Karpas-422 (cell line): ENCODE measurements around the gene COL4A5. TPM values are rescaled to one million over a fixed set of nuclear protein-coding genes. Genes with fewer than 3 reads are reported as not detected.
"Not testable (repeated sequence)": the region's sequence is repeated elsewhere in the genome, so short reads cannot be mapped to it uniquely, and the experiment has no call there.

Source experiments
- DNase-seq: peaks from one replicate; pipeline ENCODE4 v3.0.0-alpha.2; 2015
- H2AFZ ChIP-seq: fragments of 200-600 bp; sonication (generic); 2 replicates; pipeline ENCODE4 v1.6.1; 2014; ENCODE audit warnings: antibody characterized with exemption, low read length, mixed read lengths
- H3K27ac ChIP-seq: fragments of 200-600 bp; sonication (generic); 2 replicates; pipeline ENCODE4 v1.5.1; 2014; ENCODE audit warnings: mild to moderate bottlenecking, low read length, moderate library complexity
- H3K27me3 ChIP-seq: fragments of 200-600 bp; sonication (generic); 2 replicates; pipeline ENCODE4 v1.6.1; 2014; ENCODE audit warnings: low read length, mixed read lengths
- H3K36me3 ChIP-seq: fragments of 200-600 bp; sonication (generic); 2 replicates; pipeline ENCODE4 v1.6.1; 2014; ENCODE audit warnings: low read length, mixed read lengths; ENCODE audit not compliant: insufficient read depth
- H3K4me1 ChIP-seq: fragments of 200-600 bp; sonication (generic); 2 replicates; pipeline ENCODE4 v1.6.1; 2014; ENCODE audit warnings: mild to moderate bottlenecking, low read length, mixed read lengths
- H3K4me2 ChIP-seq: fragments of 200-600 bp; sonication (generic); 2 replicates; pipeline ENCODE4 v1.6.1; 2014; ENCODE audit warnings: low read length, low read depth, mild to moderate bottlenecking; ENCODE audit not compliant: poor library complexity, severe bottlenecking
- H3K4me3 ChIP-seq: fragments of 200-600 bp; sonication (generic); 2 replicates; pipeline ENCODE4 v1.5.1; 2014; ENCODE audit warnings: mild to moderate bottlenecking, antibody characterized with exemption, low read length, mixed read lengths
- H3K79me2 ChIP-seq: fragments of 200-600 bp; sonication (generic); 2 replicates; pipeline ENCODE4 v1.6.1; 2014; ENCODE audit warnings: mild to moderate bottlenecking, low read length, mixed read lengths
- H3K9ac ChIP-seq: fragments of 200-600 bp; sonication (generic); 2 replicates; pipeline ENCODE4 v1.6.0; 2014; ENCODE audit warnings: low read length
- H3K9me2 ChIP-seq: fragments of 200-600 bp; sonication (generic), shearing (Covaris generic); replicated peaks from 2 replicates; pipeline ENCODE4 v1.6.0; 2014; ENCODE audit warnings: mild to moderate bottlenecking, low read length, moderate library complexity; ENCODE audit not compliant: insufficient read depth
- H3K9me3 ChIP-seq: fragments of 300-700, 200-600 bp; sonication (generic); 2 replicates; pipeline ENCODE4 v1.6.1; 2014; ENCODE audit warnings: low read length, mixed read lengths
- H4K20me1 ChIP-seq: fragments of 200-600 bp; sonication (generic); 2 replicates; pipeline ENCODE4 v1.6.1; 2014; ENCODE audit warnings: mild to moderate bottlenecking, antibody characterized with exemption, low read length, low read depth; ENCODE audit not compliant: insufficient read depth
- total RNA-seq: library from RNA; depleted of rRNA; stranded (reverse); fragments of >200 nt; shearing (Covaris generic); gene quantifications from 2 replicates; pipeline ENCODE4 v1.2.3, GENCODE V29; 2014; ENCODE audit warnings: low replicate concordance

Gene COL4A5
- total RNA-seq, 1 experiment from 2014 or later, result not detected

DNA sequence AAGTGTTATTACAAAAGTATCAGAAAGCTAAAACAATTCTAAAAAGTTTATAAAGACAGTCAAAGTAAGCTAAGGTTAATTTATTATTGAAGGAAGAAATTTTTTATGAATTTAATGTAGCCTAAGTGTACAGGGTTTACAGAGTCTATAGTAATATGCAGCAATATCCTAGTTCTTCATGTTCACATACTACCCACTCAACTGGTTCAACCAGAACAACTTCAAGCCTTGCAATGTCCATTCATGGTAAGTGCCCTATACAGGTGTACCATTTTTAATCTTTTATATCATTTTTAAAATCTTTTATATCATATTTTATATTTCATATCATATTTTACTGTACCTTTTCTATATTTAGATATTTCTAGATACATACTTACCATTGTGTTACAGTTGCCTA, 34.3 kb downstream of the COL4A5 start:
- Histone ChIP-seq H2AFZ (no peak overlapping the region), H4K20me1 (no peaks in the 10 kb centered on the region), H3K4me3 (no peak overlapping the region), H3K36me3 (no peaks in the 10 kb centered on the region), H3K27ac (no peak overlapping the region), H3K9me2 (no peaks in the 10 kb centered on the region), H3K79me2 (no peaks in the 10 kb centered on the region), H3K4me2 (no peak overlapping the region), H3K9me3 (no peaks in the 10 kb centered on the region), H3K27me3 (no peaks in the 10 kb centered on the region), H3K4me1 (no peaks in the 10 kb centered on the region), H3K9ac (no peak overlapping the region)
- DNase-seq, result no peak

- H3K9me2 ChIP-seq, H3K9me3 ChIP-seq, H3K4me1 ChIP-seq: not testable (repeated sequence)
These were observed 41.9 kb downstream of the COL4A5 start for GRCh38 chrX:108481528-108481927.

GRCh38 chrX:108484251-108484650, 44.6 kb downstream of the COL4A5 start:
- Histone ChIP-seq H3K27me3 (no peaks in the 10 kb centered on the region), H3K79me2 (no peaks in the 10 kb centered on the region), H3K9me3 (no peaks in the 10 kb centered on the region), H4K20me1 (no peaks in the 10 kb centered on the region), H3K9me2 (no peaks in the 10 kb centered on the region), H3K27ac (no peak overlapping the region), H3K4me2 (no peak overlapping the region), H3K36me3 (no peaks in the 10 kb centered on the region), H3K9ac (no peak overlapping the region), H3K4me1 (no peaks in the 10 kb centered on the region), H2AFZ (no peak overlapping the region), H3K4me3 (no peak overlapping the region)
- DNase-seq, result no peak

More at GRCh38 chrX:108481528-108481927, 41.9 kb downstream of the COL4A5 start:
- not testable (repeated sequence) for H3K27ac ChIP-seq, H3K36me3 ChIP-seq, DNase-seq, H3K79me2 ChIP-seq, H3K27me3 ChIP-seq, H2AFZ ChIP-seq, H3K4me3 ChIP-seq, H4K20me1 ChIP-seq, H3K4me2 ChIP-seq, H3K9ac ChIP-seq

DNA sequence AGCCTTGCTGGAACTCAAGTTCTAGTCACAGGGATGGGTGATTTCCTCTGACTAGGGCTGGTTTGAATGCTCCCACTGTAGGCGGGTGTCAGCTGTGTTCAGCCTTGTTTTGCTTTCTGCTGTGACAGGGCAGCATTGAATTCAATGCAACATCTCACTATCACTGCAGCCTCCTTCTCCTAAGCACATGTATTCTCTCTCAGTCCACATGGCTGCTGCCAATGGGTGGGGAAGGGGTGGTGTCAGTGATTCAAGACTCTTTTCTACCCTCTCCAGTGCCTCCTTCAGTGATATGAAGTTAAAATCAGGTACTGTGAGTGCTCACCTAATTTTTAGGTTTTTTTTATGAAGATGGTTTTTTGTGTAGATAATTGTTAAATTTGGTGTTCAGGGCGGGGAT, 46.3 kb downstream of the COL4A5 start:
- Histone ChIP-seq H3K79me2 (no peaks in the 10 kb centered on the region), H3K4me3 (no peak overlapping the region), H3K27me3 (no peaks in the 10 kb centered on the region), H3K27ac (no peak overlapping the region), H3K36me3 (no peaks in the 10 kb centered on the region), H3K9ac (no peak overlapping the region), H3K4me1 (no peaks in the 10 kb centered on the region), H3K4me2 (no peak overlapping the region), H3K9me2 (no peaks in the 10 kb centered on the region), H2AFZ (no peak overlapping the region), H3K9me3 (no peaks in the 10 kb centered on the region), H4K20me1 (no peaks in the 10 kb centered on the region)
- DNase-seq, result no peak

DNA sequence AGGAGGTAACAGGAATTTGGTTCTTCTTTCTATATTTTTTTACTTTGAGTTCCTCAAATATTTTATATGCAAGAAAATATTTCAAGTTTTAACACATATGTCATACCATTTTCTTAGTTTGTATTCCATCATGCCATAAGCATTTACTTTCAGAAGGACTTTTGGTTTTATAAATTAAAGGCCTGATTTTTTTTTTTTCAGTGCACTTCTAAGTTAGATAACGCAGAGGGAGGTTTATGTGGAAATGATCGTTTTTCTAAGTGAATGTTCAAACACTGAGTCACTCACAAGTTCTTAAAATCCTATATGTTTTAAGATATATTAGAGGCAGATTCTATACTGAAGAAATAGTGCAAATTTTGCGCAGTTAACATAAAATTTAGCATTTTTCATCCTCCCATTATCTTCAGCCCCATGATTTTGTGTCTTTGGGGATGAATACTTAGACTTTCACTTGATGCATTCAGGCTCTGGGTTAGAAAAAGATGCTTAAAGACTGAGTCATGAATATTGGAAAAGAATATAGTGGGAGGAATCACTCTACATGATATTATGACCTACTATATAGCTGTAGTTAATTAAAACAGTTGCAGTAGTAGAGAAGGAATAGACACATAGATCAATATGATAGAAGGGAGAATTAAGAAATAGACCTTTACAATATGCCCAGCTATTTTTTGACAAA, 54.9 kb downstream of the COL4A5 start:
- DNase-seq, result no peak
- Histone ChIP-seq H3K36me3 (no peaks in the 10 kb centered on the region), H3K27ac (no peak overlapping the region), H4K20me1 (no peaks in the 10 kb centered on the region), H2AFZ (no peak overlapping the region), H3K4me1 (no peaks in the 10 kb centered on the region), H3K79me2 (no peaks in the 10 kb centered on the region), H3K9ac (no peak overlapping the region), H3K9me2 (no peaks in the 10 kb centered on the region), H3K4me2 (no peak overlapping the region), H3K4me3 (no peak overlapping the region), H3K27me3 (no peaks in the 10 kb centered on the region), H3K9me3 (no peaks in the 10 kb centered on the region)

GRCh38 chrX:108511721-108512120, 72.1 kb downstream of the COL4A5 start:
- no peak for DNase-seq
- Histone ChIP-seq H3K4me2 (no peak overlapping the region), H3K79me2 (no peaks in the 10 kb centered on the region), H3K9me3 (no peaks in the 10 kb centered on the region), H3K27ac (no peak overlapping the region), H3K9ac (no peak overlapping the region), H3K9me2 (no peaks in the 10 kb centered on the region), H3K27me3 (no peaks in the 10 kb centered on the region), H3K4me1 (no peaks in the 10 kb centered on the region), H3K4me3 (no peak overlapping the region), H2AFZ (no peak overlapping the region), H3K36me3 (no peaks in the 10 kb centered on the region), H4K20me1 (no peaks in the 10 kb centered on the region)

- DNase-seq, result no peak
- Histone ChIP-seq H3K4me1 (no peaks in the 10 kb centered on the region), H3K4me3 (no peak overlapping the region), H3K36me3 (no peaks in the 10 kb centered on the region), H3K27ac (no peak overlapping the region), H3K4me2 (no peak overlapping the region), H2AFZ (no peak overlapping the region), H3K9ac (no peak overlapping the region), H3K79me2 (no peaks in the 10 kb centered on the region), H4K20me1 (no peaks in the 10 kb centered on the region), H3K9me2 (no peaks in the 10 kb centered on the region), H3K9me3 (no peaks in the 10 kb centered on the region), H3K27me3 (no peaks in the 10 kb centered on the region)
These were observed 76.5 kb downstream of the COL4A5 start for GRCh38 chrX:108516184-108516583.

DNA sequence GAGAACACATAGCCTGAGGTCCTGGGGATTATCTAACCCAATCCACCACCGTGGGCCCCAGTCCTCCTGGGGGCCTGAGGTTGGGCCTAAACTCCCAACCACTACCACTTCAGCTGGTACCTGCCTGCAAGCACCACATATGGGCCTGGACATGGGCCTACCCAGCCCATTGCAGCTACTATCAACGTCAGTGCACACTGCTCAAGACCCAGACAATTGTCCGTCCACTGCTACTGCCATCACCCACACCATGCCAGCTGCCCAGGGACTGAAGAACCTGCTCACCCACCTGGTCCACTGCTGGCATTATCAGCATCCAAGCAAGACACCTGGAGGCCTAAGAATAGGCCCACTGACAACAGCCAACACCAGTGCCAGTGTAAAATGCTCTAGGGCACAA, 88.1 kb downstream of the COL4A5 start:
- H3K36me3 ChIP-seq, result no peaks in the 10 kb centered on the region
- no peaks in the 10 kb centered on the region for H3K9me2 ChIP-seq

More for the DNA sequence above, 88.1 kb downstream of the COL4A5 start:
- Histone ChIP-seq H3K27ac (no peak overlapping the region), H3K9ac (no peak overlapping the region), H3K79me2 (no peaks in the 10 kb centered on the region), H3K27me3 (no peaks in the 10 kb centered on the region), H3K4me1 (no peaks in the 10 kb centered on the region), H2AFZ (no peak overlapping the region), H3K9me3 (no peaks in the 10 kb centered on the region), H3K4me2 (no peak overlapping the region), H4K20me1 (no peaks in the 10 kb centered on the region), H3K4me3 (no peak overlapping the region)
- no peak for DNase-seq
